HG03354 (cell line): ENCODE data around the gene PLEKHG3.

Experiments used
- ATAC-seq: cut with Tn5 transposase; IDR thresholded peaks from one replicate; pipeline ENCODE4 v1.9.1; 2021; ENCODE audit warnings: mild to moderate bottlenecking; ENCODE audit not compliant: unreplicated experiment, poor library complexity, severe bottlenecking

Gene PLEKHG3

DNA sequence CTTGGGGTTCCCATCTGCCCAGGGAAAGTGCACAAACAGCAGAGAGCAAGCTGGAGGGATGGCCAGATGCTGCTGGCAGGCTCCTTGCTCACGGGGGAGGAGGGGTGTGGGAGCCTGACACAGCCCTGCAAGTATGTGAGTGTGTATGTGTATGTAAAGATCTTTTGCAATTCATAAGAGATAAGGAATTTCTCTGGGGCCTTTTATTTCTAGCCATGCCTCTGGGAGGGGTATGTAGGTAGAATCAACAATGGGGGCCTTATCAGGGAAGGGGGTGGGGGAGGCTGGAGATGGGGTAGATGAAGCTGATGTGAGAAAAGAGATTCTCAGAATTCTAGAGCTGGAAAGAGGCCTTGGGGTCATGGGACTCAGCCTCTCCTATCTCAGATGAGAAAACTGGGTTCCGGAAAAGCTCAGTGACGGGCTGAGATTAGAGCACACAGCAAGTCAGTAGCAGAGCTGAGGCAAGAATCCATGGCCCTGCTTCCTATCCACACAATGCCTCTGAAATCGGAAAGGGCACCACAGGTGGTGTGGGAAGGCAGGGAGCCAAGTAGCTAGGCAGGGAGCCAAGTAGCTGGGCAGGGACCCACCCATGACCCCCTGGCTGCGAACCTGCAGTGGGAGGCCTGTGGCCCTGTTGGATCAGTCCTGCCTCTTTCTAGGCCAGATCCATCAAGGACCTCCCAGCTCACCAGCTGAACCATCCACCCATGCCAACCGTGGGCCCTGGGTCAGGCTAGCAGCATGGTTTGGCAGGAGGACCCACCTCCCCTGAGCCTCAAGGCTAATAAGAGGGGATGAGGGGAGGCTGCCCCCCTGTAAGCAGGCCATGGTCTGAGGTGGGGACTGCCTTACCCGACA, 54.7 kb downstream of the PLEKHG3 start:
- no peak for ATAC-seq

GRCh38 chr14:64759555-64759938, 55.3 kb downstream of the PLEKHG3 start:
- ATAC-seq = no peak

- ATAC-seq = no peak
These were observed 56.0 kb downstream of the PLEKHG3 start for GRCh38 chr14:64760146-64760755.

- no peak for ATAC-seq
These were observed 56.7 kb downstream of the PLEKHG3 start for GRCh38 chr14:64760916-64761315.

GRCh38 chr14:64761441-64762043, 57.3 kb downstream of the PLEKHG3 start:
- ATAC-seq = no peak

- no peak for ATAC-seq
These were observed 58.1 kb downstream of the PLEKHG3 start for GRCh38 chr14:64762044-64763034.

- ATAC-seq = no peak
These were observed 59.0 kb downstream of the PLEKHG3 start for GRCh38 chr14:64763085-64763782.

DNA sequence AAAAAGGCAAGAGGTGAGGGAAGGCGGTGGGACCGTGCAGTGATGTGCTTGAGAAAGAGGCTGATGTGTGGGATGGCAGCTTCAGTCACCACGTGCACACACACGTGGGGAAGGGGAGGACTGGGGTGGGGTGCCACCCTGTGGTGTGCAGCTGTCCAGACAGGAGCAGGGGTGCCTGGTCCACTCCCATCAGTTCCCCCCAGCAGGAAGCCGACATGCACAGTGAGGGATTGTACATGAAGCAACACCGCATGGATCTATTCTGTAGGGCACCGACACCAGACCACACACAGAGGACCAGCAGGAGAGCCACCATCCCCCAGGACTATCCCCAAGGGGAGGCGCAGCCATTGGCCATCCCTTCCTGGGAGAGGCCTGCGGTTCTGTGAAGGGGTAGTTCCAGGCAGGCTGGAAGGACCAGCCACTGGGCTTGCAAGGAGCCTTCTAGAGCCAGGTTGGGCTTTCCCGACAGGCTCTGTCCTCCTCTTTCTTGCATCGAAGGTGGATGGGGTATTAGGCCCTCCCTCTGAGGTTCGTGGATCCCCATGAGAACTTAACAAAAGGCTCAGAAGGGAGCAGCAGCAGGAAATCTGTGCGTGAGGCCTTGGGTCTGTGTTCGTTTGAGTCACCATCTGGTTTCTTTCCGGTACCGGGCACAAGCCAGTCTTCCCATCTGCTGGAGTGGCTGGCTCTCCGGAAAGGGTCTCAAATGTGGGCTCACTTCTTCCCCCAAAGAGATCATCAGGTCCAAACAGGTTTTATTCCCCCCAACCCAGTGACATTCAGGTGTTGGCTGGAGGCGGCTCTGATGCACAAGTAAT, 59.8 kb downstream of the PLEKHG3 start:
- ATAC-seq = no peak

DNA sequence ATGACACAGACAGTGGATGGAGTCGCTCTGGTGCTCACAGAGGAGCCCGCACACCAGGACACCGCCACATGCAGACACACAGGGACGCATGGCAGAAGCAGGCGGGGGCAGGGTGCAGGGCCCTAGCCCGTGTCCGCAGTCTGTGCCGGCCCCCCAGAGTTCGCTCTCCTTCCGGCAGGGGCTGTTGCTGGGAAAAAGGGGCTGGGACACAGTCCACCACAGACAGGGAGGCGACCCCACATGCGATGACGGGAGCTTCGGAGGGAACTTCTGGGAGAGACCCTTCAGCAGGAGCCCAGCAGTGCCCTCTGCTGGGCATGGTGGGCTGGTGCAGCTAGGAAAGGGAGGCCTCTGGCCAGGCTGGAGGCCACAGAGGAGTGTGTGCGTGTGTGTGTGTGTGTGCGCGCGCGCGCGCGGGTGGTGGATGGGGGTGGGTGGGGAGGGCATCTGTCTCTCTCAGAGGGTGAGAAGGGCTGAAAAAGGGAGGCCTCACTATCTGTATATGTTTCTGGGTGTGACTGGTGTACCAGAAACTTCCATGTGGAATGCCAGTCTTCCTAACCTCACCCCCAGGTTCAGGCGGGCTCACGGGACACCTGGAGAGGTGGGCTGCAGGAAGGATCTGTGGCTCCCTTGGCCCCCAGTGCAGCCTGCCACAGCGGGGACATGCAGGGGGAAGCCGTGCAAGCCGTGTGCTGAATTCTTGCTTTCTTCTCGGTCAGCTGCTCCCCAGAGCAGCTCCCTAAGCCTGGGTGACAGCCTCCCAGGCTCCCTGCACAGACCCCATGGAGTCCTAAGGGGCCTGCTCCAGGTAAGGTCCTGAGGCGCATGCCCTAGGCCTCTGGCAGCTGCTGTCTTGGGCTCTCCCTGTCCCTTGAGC, 60.7 kb downstream of the PLEKHG3 start:
- peak; percentile 61 for ATAC-seq

DNA sequence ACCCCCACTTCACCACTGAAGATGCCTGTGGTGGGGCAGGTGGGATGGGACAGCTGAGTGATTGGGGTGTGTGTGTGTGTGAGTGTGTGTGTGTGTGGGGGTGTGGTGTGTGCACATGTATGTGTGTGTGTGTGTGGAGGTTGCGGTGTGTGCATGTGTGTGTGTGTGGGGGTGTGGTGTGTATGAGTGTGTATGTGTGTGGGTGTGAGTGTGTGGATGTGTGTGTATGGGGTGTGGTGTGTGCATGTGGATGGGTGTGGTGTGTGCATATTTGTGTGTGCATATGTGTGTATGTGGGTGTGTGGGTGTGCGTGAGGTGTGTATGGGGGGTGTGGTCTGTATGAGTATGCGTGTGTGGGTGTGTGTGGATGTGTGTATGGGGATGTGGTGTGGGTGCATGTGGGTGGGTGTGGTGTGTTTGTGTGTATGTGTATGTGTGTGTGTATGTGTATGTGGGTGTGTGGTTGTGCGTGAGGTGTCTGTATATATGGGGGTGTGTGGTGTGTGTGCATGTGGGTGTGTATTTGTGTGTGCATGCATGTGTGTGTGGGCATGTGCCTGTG, 61.6 kb downstream of the PLEKHG3 start:
- ATAC-seq = no peak

DNA sequence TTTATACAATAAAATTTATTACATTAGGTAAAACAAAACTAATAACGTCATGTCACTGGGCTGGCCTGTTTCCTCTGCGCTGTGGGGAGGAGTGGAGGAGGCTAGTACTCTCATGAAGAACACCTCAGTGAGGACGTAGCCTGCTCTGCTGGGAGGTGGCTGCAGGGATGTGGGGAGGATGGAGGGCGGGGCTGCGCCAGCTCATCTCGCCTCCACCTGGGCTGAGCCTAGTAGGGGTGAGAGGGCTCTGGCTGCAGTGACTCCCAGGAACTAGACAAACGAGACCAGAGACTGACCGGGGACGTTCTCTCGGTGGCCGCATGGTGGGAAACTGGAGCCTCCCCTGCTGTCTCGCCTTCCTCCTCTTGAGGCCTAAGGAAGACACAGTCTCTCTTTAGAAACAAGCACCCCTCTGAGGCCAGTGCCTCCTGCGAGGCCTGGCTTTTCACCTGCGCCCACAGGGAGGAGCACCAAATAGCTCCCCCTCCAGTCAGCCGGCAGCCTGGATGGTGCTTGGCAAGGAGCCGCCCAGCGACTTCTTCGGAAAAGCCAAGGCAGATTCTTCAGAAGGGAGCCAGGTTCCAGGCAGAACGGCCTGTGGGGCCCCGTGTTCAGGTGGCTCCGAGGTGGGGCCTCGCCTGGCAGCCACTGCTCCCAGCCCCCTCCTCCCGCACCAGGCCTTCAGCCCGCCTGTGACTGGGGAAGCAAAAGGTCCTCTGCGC, 62.4 kb downstream of the PLEKHG3 start:
- no peak for ATAC-seq

GRCh38 chr14:64767215-64767964, 63.2 kb downstream of the PLEKHG3 start:
- no peak for ATAC-seq

DNA sequence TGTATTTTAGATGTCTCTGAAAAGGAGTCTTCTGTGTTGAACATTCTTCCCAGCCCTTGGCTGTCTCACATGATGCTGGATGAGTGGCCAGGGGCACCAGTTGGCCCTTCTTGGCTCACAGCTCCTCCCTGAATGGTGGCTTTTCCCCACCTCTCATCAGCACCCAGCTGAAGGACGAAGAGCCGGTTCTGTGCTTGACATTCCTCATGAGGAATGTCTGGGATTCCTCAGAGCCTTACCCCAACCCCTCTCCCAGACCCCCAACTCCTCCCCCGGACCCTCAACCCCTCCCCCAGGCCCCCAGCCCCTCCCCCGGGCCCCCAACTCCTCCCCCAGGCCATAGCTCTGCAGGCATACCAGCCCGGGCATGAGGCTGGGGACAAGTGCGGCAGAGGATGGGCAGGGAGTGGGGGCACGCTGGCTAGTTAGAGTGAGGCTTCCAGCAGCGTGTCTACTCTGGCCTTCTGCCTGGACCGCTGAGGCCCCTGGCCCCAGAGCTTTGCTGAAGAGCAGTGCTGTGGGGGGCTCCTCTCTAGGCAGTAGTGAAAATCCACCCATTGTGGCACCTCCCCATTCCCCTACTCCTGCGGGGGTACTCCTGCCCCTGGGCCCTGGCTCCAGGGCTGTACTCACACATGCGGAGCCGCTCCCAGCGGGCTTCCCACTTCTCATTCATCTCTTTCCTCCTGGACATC, 64.3 kb downstream of the PLEKHG3 start:
- ATAC-seq = no peak

- no peak for ATAC-seq
These were observed 65.1 kb downstream of the PLEKHG3 start for GRCh38 chr14:64769096-64770020.
